Neural progenitor cell (in vitro differentiated cells): ENCODE data around the gene INO80E. TPM values are rescaled to one million over a fixed set of nuclear protein-coding genes. Genes with fewer than 3 reads are reported as not detected.

ENCODE experiments used
- DNase-seq: peaks from one replicate; pipeline ENCODE4 v3.0.0-alpha.2; 2016; ENCODE audit warnings: low spot score
- H2AFZ ChIP-seq: fragments of 200-600 bp; sonication (generic); replicated peaks from 2 replicates; pipeline ENCODE4 v1.6.1; 2016; ENCODE audit warnings: antibody characterized with exemption
- H3F3A ChIP-seq: fragments of 200-600 bp; sonication (generic); 2 replicates; pipeline ENCODE4 v1.6.1; 2016; ENCODE audit warnings: antibody characterized with exemption, low read depth
- H3K27ac ChIP-seq: fragments of 200-600 bp; sonication (generic); 2 replicates; pipeline ENCODE4 v1.5.1; 2016; ENCODE audit warnings: mild to moderate bottlenecking
- H3K27me3 ChIP-seq: fragments of 200-600 bp; sonication (generic); 2 replicates; pipeline ENCODE4 v1.6.1; 2016; ENCODE audit warnings: mild to moderate bottlenecking, moderate library complexity
- H3K36me3 ChIP-seq: fragments of 200-600 bp; sonication (generic); 2 replicates; pipeline ENCODE4 v1.5.1; 2016
- H3K4me1 ChIP-seq: fragments of 200-600 bp; sonication (generic); 2 replicates; pipeline ENCODE4 v1.6.1; 2016; ENCODE audit warnings: mixed run types
- H3K4me2 ChIP-seq: fragments of 200-600 bp; sonication (generic); 2 replicates; pipeline ENCODE4 v1.6.1; 2016
- H3K4me3 ChIP-seq: fragments of 200-600 bp; sonication (generic); 2 replicates; pipeline ENCODE4 v1.5.1; 2016
- H3K79me2 ChIP-seq: fragments of 200-600 bp; sonication (generic); 2 replicates; pipeline ENCODE4 v1.6.1; 2016; ENCODE audit warnings: low read depth
- H3K9ac ChIP-seq: fragments of 200-600 bp; sonication (generic); 2 replicates; pipeline ENCODE4 v1.6.1; 2016
- H3K9me3 ChIP-seq: fragments of 200-600 bp; sonication (generic); 2 replicates; pipeline ENCODE4 v1.5.1; 2016; ENCODE audit warnings: low read depth
- H4K20me1 ChIP-seq: fragments of 200-600 bp; sonication (generic); 2 replicates; pipeline ENCODE4 v1.6.1; 2016; ENCODE audit warnings: low read depth
- H3K27ac Mint-ChIP-seq: 3 replicates; pipeline ENCODE4 v1.8.0; 2021; ENCODE audit warnings: mixed read lengths
- H3K27me3 Mint-ChIP-seq: 2 replicates; pipeline ENCODE4 v1.8.0; 2022; ENCODE audit warnings: low read depth, mild to moderate bottlenecking, inconsistent platforms, moderate library complexity, mixed read lengths; ENCODE audit not compliant: insufficient read depth
- H3K36me3 Mint-ChIP-seq: 3 replicates; pipeline ENCODE4 v1.8.0; 2021; ENCODE audit warnings: mixed read lengths
- H3K4me1 Mint-ChIP-seq: 3 replicates; pipeline ENCODE4 v1.8.0; 2021; ENCODE audit warnings: mixed read lengths
- H3K4me3 Mint-ChIP-seq: 3 replicates; pipeline ENCODE4 v1.8.0; 2021; ENCODE audit warnings: mild to moderate bottlenecking, moderate library complexity, mixed read lengths
- H3K9me3 Mint-ChIP-seq: 3 replicates; pipeline ENCODE4 v1.8.0; 2020; ENCODE audit warnings: mixed read lengths
- CTCF ChIP-seq: fragments of 200-600 bp; sonication (generic); IDR thresholded peaks from 2 replicates; pipeline ENCODE4 v1.5.1; 2017; ENCODE audit warnings: antibody characterized with exemption, mild to moderate bottlenecking
- EZH2 ChIP-seq: fragments of 200-600 bp; sonication (generic); IDR thresholded peaks from 2 replicates; pipeline ENCODE4 v1.6.1; 2017; ENCODE audit warnings: antibody characterized with exemption, mild to moderate bottlenecking, moderate library complexity
- EZH2phosphoT487 ChIP-seq: fragments of 200-600 bp; sonication (generic); IDR thresholded peaks from 2 replicates; pipeline ENCODE4 v1.6.1; 2017; ENCODE audit warnings: antibody characterized with exemption
- total RNA-seq: library from RNA; depleted of rRNA; stranded (reverse); fragments of >200 nt; gene quantifications from 2 replicates; pipeline ENCODE4 v1.2.3, GENCODE V29; 2015; ENCODE audit warnings: low replicate concordance

INO80E gene
- total RNA-seq, 1 donor from 2014 or later = 129 TPM

GRCh38 chr16:30023586-30023985 is 27.5 kb downstream of the INO80E start:
- Histone ChIP-seq H3K4me3 (no peak overlapping the region), H3K27ac (no peak overlapping the region), H3K9me3 (no peaks in the 10 kb centered on the region), H3K27me3 (peaks cover 8% of the 10 kb centered on the region), H3F3A (no peaks in the 10 kb centered on the region), H3K9ac (no peak overlapping the region), H2AFZ (no peak overlapping the region), H4K20me1 (peaks cover 19% of the 10 kb centered on the region), H3K4me2 (no peak overlapping the region), H3K79me2 (no peaks in the 10 kb centered on the region), H3K36me3 (no peaks in the 10 kb centered on the region), H3K4me1 (peaks cover 4% of the 10 kb centered on the region)
- Mint-ChIP-seq H3K9me3 (no peaks in the 10 kb centered on the region), H3K27me3 (peaks cover 19% of the 10 kb centered on the region), H3K36me3 (no peaks in the 10 kb centered on the region), H3K27ac (no peak overlapping the region), H3K4me3 (no peak overlapping the region), H3K4me1 (peaks cover 12% of the 10 kb centered on the region)
- DNase-seq = no peak
- TF ChIP-seq EZH2phosphoT487 = no peak
- TF ChIP-seq EZH2 = no peak
- TF ChIP-seq CTCF = no peak

- Histone ChIP-seq H4K20me1 (peaks cover 28% of the 10 kb centered on the region), H2AFZ (no peak overlapping the region), H3K9me3 (no peaks in the 10 kb centered on the region), H3K79me2 (no peaks in the 10 kb centered on the region), H3K4me2 (no peak overlapping the region), H3K9ac (no peak overlapping the region), H3F3A (peaks cover 7% of the 10 kb centered on the region), H3K27ac (no peak overlapping the region), H3K4me3 (no peak overlapping the region), H3K27me3 (peaks cover 8% of the 10 kb centered on the region), H3K4me1 (peaks cover 9% of the 10 kb centered on the region), H3K36me3 (no peaks in the 10 kb centered on the region)
- TF ChIP-seq CTCF (no peak), EZH2 (no peak), EZH2phosphoT487 (no peak)
- Mint-ChIP-seq H3K36me3 (no peaks in the 10 kb centered on the region), H3K9me3 (no peaks in the 10 kb centered on the region), H3K27me3 (peaks cover 17% of the 10 kb centered on the region), H3K4me1 (peaks cover 19% of the 10 kb centered on the region), H3K27ac (peak overlapping the region; percentile 82), H3K4me3 (no peak overlapping the region)
- DNase-seq = no peak
Observed at GRCh38 chr16:30024451-30024850, 28.4 kb downstream of the INO80E start.

GRCh38 chr16:30025156-30025555 is 29.1 kb downstream of the INO80E start:
- no peak for TF ChIP-seq EZH2phosphoT487
- TF ChIP-seq CTCF = no peak
- no peak for TF ChIP-seq EZH2
- H4K20me1 ChIP-seq = peaks cover 35% of the 10 kb centered on the region
- H3K27ac Mint-ChIP-seq = no peak overlapping the region
- H2AFZ ChIP-seq = no peak overlapping the region
- peaks cover 10% of the 10 kb centered on the region for H3F3A ChIP-seq
- peaks cover 9% of the 10 kb centered on the region for H3K4me1 ChIP-seq
- no peaks in the 10 kb centered on the region for H3K79me2 ChIP-seq
- no peak for DNase-seq
- peaks cover 26% of the 10 kb centered on the region for H3K4me1 Mint-ChIP-seq
- H3K9me3 ChIP-seq = no peaks in the 10 kb centered on the region
- H3K4me2 ChIP-seq = no peak overlapping the region
- no peak overlapping the region for H3K4me3 ChIP-seq
- H3K27ac ChIP-seq = no peak overlapping the region
- no peak overlapping the region for H3K9ac ChIP-seq
- no peaks in the 10 kb centered on the region for H3K36me3 ChIP-seq
- H3K36me3 Mint-ChIP-seq = no peaks in the 10 kb centered on the region
- no peak overlapping the region for H3K4me3 Mint-ChIP-seq
- H3K27me3 Mint-ChIP-seq = peaks cover 15% of the 10 kb centered on the region
- H3K27me3 ChIP-seq = peaks cover 8% of the 10 kb centered on the region
- H3K9me3 Mint-ChIP-seq = no peaks in the 10 kb centered on the region
